Measurements from ENCODE around the gene IFNA6. TPM values are rescaled to one million over a fixed set of nuclear protein-coding genes. Genes with fewer than 3 reads are reported as not detected.
A peak's percentile ranks its signal among the peaks of the same experiment; 100 is the strongest.

The IFNA6 gene
- total and polyA plus RNA-seq, 2 donors (not counting 3 experiments of a cell fraction or from before 2014, with no cell fraction given), result not detected

- H3K9me3 ChIP-seq (replicated peaks; ENCODE audit: control insufficient read depth, insufficient read depth, low read length), result no peaks in the 10 kb centered on the region
- no TSS peak for BruUV-seq (replicated peaks)
- no peaks in the 10 kb centered on the region for H4K20me1 ChIP-seq (replicated peaks; ENCODE audit: control insufficient read depth, extremely low read depth, insufficient read depth, low read length)
- peaks cover 10 to 22% of the 10 kb centered on the region in 2 experiments for H3K27me3 ChIP-seq (ENCODE audit: control insufficient read depth in 2 of 2, insufficient read depth in 2 of 2, low read length in 2 of 2)
- dilution Hi-C loops (cut with MboI; ENCODE audit: extremely low pct_ligation_motif_present, low sequenced_read_pairs), result no loop called here
- H3K4me3 ChIP-seq (replicated peaks in 1 of 3; ENCODE audit: insufficient read depth in 1 of 3, low read depth in 1 of 3, low read length in 3 of 3), result no peak overlapping the region
- TF ChIP-seq JUN (IDR thresholded peaks at IDR 0.05; ENCODE audit: borderline replicate concordance, insufficient read depth, insufficient read length, low read depth) (no peak), GATA2 (IDR thresholded peaks at IDR 0.05; ENCODE audit: insufficient read depth, insufficient read length, low read depth, low read length) (no peak), POLR2A (IDR thresholded peaks at IDR 0.05; ENCODE audit: low read depth, low read length) (no peak), POLR2AphosphoS5 (IDR thresholded peaks at IDR 0.05; ENCODE audit: insufficient read depth, low read depth, low read length) (no peak), CTCF (IDR thresholded peaks at IDR 0.05; ENCODE audit: extremely low read depth in 1 of 2, insufficient read depth in 1 of 2, low read depth in 1 of 2, low read length in 2 of 2) (peak; percentile 37 to 61), FOS (IDR thresholded peaks at IDR 0.05; ENCODE audit: borderline replicate concordance, insufficient read depth, low read length) (no peak), EZH2 (IDR thresholded peaks at IDR 0.05; ENCODE audit: borderline replicate concordance, low read depth, low read length, severe bottlenecking) (no peak)
- peak overlapping the region; percentile 20 for H3K27ac ChIP-seq (ENCODE audit: insufficient read depth, low read depth, low read length)
- H3K79me2 ChIP-seq (ENCODE audit: control insufficient read depth, insufficient read depth, low read length), result no peaks in the 10 kb centered on the region
- peaks cover 2% of the 10 kb centered on the region in 2 experiments for H3K36me3 ChIP-seq (ENCODE audit: control insufficient read depth in 2 of 2, extremely low read depth in 1 of 2, insufficient read depth in 2 of 2, low read length in 2 of 2)
- no peaks in the 10 kb centered on the region for H3K9me1 ChIP-seq (replicated peaks; ENCODE audit: control insufficient read depth, extremely low read depth, insufficient read depth, low read length)
- H2AFZ ChIP-seq (ENCODE audit: low read depth, low read length), result no peak overlapping the region
- POLR2A ChIA-PET, result interaction anchor here (0.7 kb wide), 1 partner anchor 15 kb away, joined by 7 read pairs; no protein-coding TSS in a partner anchor
- FAIRE-seq (peak; percentile 59), DNase-seq (ENCODE audit: low read depth, low spot score) (peak; percentile 76)
- H3K9ac ChIP-seq (replicated peaks; ENCODE audit: extremely low read depth, insufficient read depth, low read length), result no peak overlapping the region
- intact Hi-C loops (cut with micrococcal nuclease), result loop anchor here (1.0 to 5.0 kb wide), 8 partner anchors 17 to 471 kb away; partner anchors contain the start of gene KLHL9
- CTCF ChIA-PET, result interaction anchor here (0.6 to 2.6 kb wide), 31 partner anchors 8 to 1798 kb away, joined by 3 to 62 read pairs (median 4); partner anchors contain the start of genes KLHL9 and MLLT3
- peak overlapping the region; percentile 43 for H3K4me2 ChIP-seq (ENCODE audit: insufficient read depth, low read length)
- peaks cover 13% of the 10 kb centered on the region for H3K4me1 ChIP-seq (ENCODE audit: control insufficient read depth, extremely low read depth, insufficient read depth, low read length)
Measured at GRCh38 chr9:21317956-21318923, 32.4 kb downstream of the IFNA6 start.
